ENCODE results near the gene REPS1.

Gene REPS1

DNA sequence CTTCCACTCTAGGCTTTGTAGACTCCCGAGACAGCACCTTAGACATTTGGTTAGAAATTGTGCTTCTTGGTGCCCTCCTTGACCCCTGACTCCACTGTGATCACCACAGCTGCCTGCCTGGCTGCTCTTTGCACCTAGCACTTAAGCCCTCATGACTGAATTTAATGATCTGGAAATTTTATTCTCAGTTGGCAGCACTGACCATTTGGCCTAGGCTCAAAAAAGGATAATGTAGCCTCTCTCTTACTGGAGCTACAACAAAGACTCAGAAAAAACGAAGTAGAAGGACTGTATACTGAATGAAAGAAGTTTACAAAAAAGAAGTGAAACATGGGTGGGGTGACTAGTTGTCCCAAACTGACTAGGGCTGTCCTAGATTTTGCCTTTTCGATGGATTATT, 29.2 kb upstream of the REPS1 start:
- no peaks in the 10 kb centered on the region for H3K4me1 ChIP-seq (ENCODE audit: control insufficient read depth in 1 of 2, insufficient read depth in 1 of 2, low read depth in 1 of 2, low read length in 1 of 2)
- TF ChIP-seq, protein P1, sequence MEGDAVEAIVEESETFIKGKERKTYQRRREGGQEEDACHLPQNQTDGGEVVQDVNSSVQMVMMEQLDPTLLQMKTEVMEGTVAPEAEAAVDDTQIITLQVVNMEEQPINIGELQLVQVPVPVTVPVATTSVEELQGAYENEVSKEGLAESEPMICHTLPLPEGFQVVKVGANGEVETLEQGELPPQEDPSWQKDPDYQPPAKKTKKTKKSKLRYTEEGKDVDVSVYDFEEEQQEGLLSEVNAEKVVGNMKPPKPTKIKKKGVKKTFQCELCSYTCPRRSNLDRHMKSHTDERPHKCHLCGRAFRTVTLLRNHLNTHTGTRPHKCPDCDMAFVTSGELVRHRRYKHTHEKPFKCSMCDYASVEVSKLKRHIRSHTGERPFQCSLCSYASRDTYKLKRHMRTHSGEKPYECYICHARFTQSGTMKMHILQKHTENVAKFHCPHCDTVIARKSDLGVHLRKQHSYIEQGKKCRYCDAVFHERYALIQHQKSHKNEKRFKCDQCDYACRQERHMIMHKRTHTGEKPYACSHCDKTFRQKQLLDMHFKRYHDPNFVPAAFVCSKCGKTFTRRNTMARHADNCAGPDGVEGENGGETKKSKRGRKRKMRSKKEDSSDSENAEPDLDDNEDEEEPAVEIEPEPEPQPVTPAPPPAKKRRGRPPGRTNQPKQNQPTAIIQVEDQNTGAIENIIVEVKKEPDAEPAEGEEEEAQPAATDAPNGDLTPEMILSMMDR (IDR thresholded peaks at IDR 0.05), result no peak
- H3K27ac ChIP-seq, result no peak overlapping the region
- H3K27me3 ChIP-seq, result no peaks in the 10 kb centered on the region
- H3K4me3 ChIP-seq (ENCODE audit: low read depth in 1 of 2, low read length in 1 of 2), result no peak overlapping the region
- no peaks in the 10 kb centered on the region for H3K9me3 ChIP-seq
- H3K36me3 ChIP-seq, result no peaks in the 10 kb centered on the region

DNA sequence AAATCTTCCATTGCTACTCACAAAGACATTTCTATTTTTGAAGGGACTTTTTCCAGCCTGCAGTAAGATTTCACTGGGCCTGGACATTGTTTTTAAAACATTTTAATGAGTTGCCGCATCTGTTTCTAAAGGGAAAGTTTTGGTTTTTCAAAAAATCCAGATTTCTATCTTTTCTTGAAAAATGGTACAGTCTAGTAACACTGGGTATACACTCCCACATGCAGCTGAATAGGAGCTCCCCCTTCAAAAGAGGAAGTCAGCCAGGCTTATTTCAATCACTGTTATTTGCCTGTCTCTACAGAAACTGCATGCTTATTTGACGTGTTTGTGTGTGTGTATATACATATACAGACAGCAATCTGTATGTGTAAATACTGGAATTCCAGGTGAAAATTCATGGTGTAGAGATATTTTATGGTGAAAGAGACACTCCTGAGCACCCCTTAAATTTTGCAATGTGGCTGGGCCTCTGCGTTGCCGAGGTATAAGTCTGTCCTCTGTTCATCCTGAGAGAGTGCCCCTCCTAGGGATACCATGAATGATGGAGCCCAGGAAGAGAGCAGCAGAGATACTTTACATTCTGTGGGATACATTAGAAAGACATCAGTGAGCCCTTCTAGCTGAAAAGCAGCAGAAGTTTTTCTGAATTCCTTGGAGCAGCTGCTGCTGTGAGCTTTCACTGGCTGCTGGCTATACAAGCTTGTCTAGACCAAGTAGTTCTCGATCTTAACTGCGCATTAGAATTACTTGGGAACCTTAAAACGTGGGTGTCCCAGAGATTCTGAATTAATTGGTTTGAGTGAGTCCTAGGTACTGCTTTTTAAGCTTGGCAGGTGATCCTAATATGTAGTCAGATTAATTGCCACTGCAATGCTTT, 28.5 kb upstream of the REPS1 start:
- Histone ChIP-seq H3K27ac (no peak overlapping the region), H3K27me3 (no peaks in the 10 kb centered on the region), H3K36me3 (no peaks in the 10 kb centered on the region), H3K9me3 (no peaks in the 10 kb centered on the region), H3K4me1 (ENCODE audit: control insufficient read depth in 1 of 2, insufficient read depth in 1 of 2, low read depth in 1 of 2, low read length in 1 of 2) (no peaks in the 10 kb centered on the region), H3K4me3 (ENCODE audit: low read depth in 1 of 2, low read length in 1 of 2) (no peak overlapping the region)
- TF ChIP-seq, protein P1 (IDR thresholded peaks at IDR 0.05), result no peak

DNA sequence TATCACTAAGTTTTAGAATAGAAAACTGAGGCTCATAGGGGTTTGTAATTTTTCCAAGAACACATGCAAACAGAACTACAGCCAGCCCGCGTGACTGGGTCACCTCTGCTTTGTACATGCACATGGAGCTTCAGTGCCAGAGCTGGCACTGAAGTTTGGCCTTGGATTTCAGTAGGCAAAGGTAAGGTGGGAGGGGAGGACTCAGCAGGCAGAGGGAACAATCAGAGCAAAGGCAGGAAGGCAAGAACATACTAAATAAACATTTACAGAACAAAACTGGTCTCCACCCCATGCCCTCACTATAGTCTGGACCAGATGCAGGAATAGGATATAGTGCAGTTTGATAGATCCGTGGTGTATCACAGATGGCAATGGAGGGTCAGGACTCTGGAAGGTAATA, 26.9 kb upstream of the REPS1 start:
- no peaks in the 10 kb centered on the region for H3K27me3 ChIP-seq
- H3K4me1 ChIP-seq (ENCODE audit: control insufficient read depth in 1 of 2, insufficient read depth in 1 of 2, low read depth in 1 of 2, low read length in 1 of 2), result no peaks in the 10 kb centered on the region
- TF ChIP-seq, protein P1 (IDR thresholded peaks at IDR 0.05), result no peak

DNA sequence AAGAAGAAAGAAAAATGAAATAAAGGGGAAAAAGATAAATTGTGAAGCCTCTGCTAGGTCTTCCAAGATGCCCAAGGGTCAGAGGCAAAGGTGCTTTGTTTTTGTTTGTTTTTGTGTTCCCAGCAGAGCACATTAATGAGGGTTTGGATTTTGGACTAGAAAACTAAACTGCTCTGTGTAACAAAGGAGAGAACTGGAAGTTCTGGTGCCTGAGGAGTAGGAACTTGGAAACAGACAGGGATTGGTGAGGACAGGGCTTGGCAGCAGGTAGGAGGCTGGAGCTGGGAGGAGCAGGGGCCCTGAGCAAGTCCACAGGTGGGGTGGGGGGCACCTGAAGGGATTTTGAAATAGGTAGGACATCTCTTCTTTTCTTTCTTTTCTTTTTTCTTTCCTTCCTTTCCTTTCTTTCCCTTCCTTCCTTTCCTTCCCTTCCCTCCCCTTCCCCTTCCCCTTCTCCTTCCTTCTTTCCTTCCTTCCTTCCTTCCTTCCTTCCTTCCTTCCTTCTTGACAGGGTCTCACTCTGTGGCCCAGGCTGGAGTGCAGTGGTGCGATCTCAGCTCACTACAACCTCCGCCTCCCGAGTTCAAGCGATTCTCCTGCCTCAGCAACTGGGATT, 25.2 kb upstream of the REPS1 start:
- Histone ChIP-seq H3K27ac (no peak overlapping the region), H3K4me3 (ENCODE audit: low read depth in 1 of 2, low read length in 1 of 2) (no peak overlapping the region), H3K9me3 (no peaks in the 10 kb centered on the region), H3K36me3 (no peaks in the 10 kb centered on the region), H3K27me3 (no peaks in the 10 kb centered on the region), H3K4me1 (ENCODE audit: control insufficient read depth in 1 of 2, insufficient read depth in 1 of 2, low read depth in 1 of 2, low read length in 1 of 2) (no peaks in the 10 kb centered on the region)
- TF ChIP-seq, protein P1 (IDR thresholded peaks at IDR 0.05), result no peak

More for the DNA sequence above, 26.9 kb upstream of the REPS1 start:
- Histone ChIP-seq H3K4me3 (ENCODE audit: low read depth in 1 of 2, low read length in 1 of 2) (no peak overlapping the region), H3K36me3 (no peaks in the 10 kb centered on the region), H3K27ac (no peak overlapping the region), H3K9me3 (no peaks in the 10 kb centered on the region)

DNA sequence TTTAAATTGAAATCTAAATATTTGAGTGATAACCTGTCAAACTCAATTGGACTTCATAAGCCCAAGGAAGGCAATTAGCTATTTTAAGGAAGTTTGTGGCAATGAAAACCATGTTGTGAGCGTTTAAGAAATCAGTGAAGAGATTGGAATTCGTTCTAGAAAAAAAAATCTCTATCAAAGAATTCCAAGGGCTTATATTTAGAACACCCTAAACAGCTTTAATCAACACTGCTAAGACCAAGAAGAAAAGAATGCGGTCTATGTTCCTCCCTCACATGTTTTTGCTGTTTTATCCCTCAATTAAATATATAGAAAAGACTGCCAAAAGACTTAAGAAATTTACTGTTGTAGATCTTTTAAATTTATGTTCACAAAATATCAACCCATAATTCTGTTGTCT, 23.9 kb upstream of the REPS1 start:
- H3K27ac ChIP-seq, result no peak overlapping the region
- no peaks in the 10 kb centered on the region for H3K36me3 ChIP-seq
- no peaks in the 10 kb centered on the region for H3K27me3 ChIP-seq
- TF ChIP-seq, protein P1 (IDR thresholded peaks at IDR 0.05), result no peak
- H3K4me3 ChIP-seq (ENCODE audit: low read depth in 1 of 2, low read length in 1 of 2), result no peak overlapping the region
- H3K9me3 ChIP-seq, result no peaks in the 10 kb centered on the region
- no peaks in the 10 kb centered on the region for H3K4me1 ChIP-seq (ENCODE audit: control insufficient read depth in 1 of 2, insufficient read depth in 1 of 2, low read depth in 1 of 2, low read length in 1 of 2)
